H9 (cell line): Measurements from ENCODE around the gene ATG7. TPM values are rescaled to one million over a fixed set of nuclear protein-coding genes. Genes with fewer than 3 reads are reported as not detected.
A peak's percentile ranks its signal among the peaks of the same experiment; 100 is the strongest.

ENCODE experiments used
- DNase-seq: peaks from one replicate; pipeline ENCODE4 v3.0.0-alpha.2; 2017
- H2AFZ ChIP-seq: one replicate; pipeline ENCODE4 v1.6.1; 2013; ENCODE audit warnings: mild to moderate bottlenecking, low read length, control low read depth, moderate library complexity
- H2AK5ac ChIP-seq: 2 replicates; pipeline ENCODE4 v1.6.1; 2013; ENCODE audit warnings: low read length, control low read depth, mixed read lengths; ENCODE audit not compliant: insufficient read length
- H2BK120ac ChIP-seq: one replicate; pipeline ENCODE4 v1.6.1; 2013; ENCODE audit warnings: low read depth, mild to moderate bottlenecking, low read length, control low read depth, inconsistent platforms; ENCODE audit not compliant: poor library complexity, severe bottlenecking
- H2BK12ac ChIP-seq: 2 replicates; pipeline ENCODE4 v1.6.1; 2013; ENCODE audit warnings: low read length, control low read depth, mixed read lengths, low read depth; ENCODE audit not compliant: insufficient read length
- H2BK15ac ChIP-seq: 2 replicates; pipeline ENCODE4 v1.6.1; 2013; ENCODE audit warnings: low read depth, low read length, control low read depth
- H2BK20ac ChIP-seq: one replicate; pipeline ENCODE4 v1.6.1; 2013; ENCODE audit warnings: low read depth, mild to moderate bottlenecking, low read length, control low read depth, inconsistent platforms; ENCODE audit not compliant: poor library complexity, severe bottlenecking
- H2BK5ac ChIP-seq: 2 replicates; pipeline ENCODE4 v1.6.1; 2013; ENCODE audit warnings: low read length, control low read depth, mixed read lengths; ENCODE audit not compliant: insufficient read length
- H3K14ac ChIP-seq: 2 replicates; pipeline ENCODE4 v1.6.1; 2013; ENCODE audit warnings: low read length, control low read depth; ENCODE audit not compliant: insufficient read depth
- H3K18ac ChIP-seq: 2 replicates; pipeline ENCODE4 v1.6.1; 2013; ENCODE audit warnings: low read depth, mild to moderate bottlenecking, mixed read lengths, low read length, control low read depth; ENCODE audit not compliant: insufficient read length
- H3K23ac ChIP-seq: 2 replicates; pipeline ENCODE4 v1.6.1; 2013; ENCODE audit warnings: low read length, control low read depth, mixed read lengths, low read depth; ENCODE audit not compliant: insufficient read length
- H3K23me2 ChIP-seq: 2 replicates; pipeline ENCODE4 v1.6.1; 2013; ENCODE audit warnings: low read depth, mild to moderate bottlenecking, mixed read lengths, low read length, control low read depth; ENCODE audit not compliant: insufficient read length, poor library complexity, severe bottlenecking
- H3K27ac ChIP-seq: 2 replicates; pipeline ENCODE4 v1.5.1; 2013; ENCODE audit warnings: low read length, control low read depth, mixed read lengths, low read depth; ENCODE audit not compliant: insufficient read length
- H3K27me3 ChIP-seq: 2 replicates; pipeline ENCODE4 v1.6.1; 2013; ENCODE audit warnings: low read length, control low read depth, inconsistent platforms; ENCODE audit not compliant: insufficient read depth
- H3K4ac ChIP-seq: 2 replicates; pipeline ENCODE4 v1.6.1; 2013; ENCODE audit warnings: low read depth, mild to moderate bottlenecking, control low read depth, inconsistent platforms, low read length, moderate library complexity
- H3K4me1 ChIP-seq: 2 replicates; pipeline ENCODE4 v1.6.1; 2013; ENCODE audit warnings: low read length, control low read depth, inconsistent platforms; ENCODE audit not compliant: insufficient read depth
- H3K4me2 ChIP-seq: 2 replicates; pipeline ENCODE4 v1.6.1; 2013; ENCODE audit warnings: low read length, control low read depth, mixed read lengths; ENCODE audit not compliant: insufficient read length, insufficient read depth
- H3K56ac ChIP-seq: 2 replicates; pipeline ENCODE4 v1.6.1; 2013; ENCODE audit warnings: low read depth, mild to moderate bottlenecking, mixed read lengths, low read length, control low read depth; ENCODE audit not compliant: insufficient read length
- H3K79me1 ChIP-seq: 2 replicates; pipeline ENCODE4 v1.6.1; 2013; ENCODE audit warnings: low read depth, mild to moderate bottlenecking, moderate library complexity, low read length, control low read depth, inconsistent platforms; ENCODE audit not compliant: insufficient read depth, poor library complexity, severe bottlenecking
- H3K79me2 ChIP-seq: 2 replicates; pipeline ENCODE4 v1.6.1; 2013; ENCODE audit warnings: low read length, control low read depth, inconsistent platforms; ENCODE audit not compliant: insufficient read depth
- H3K9ac ChIP-seq: 2 replicates; pipeline ENCODE4 v1.6.1; 2013; ENCODE audit warnings: low read length, control low read depth, mixed read lengths; ENCODE audit not compliant: insufficient read length; ENCODE audit errors: extremely low read depth
- H3K9me3 ChIP-seq: one replicate; pipeline ENCODE4 v1.6.1; 2013; ENCODE audit warnings: low read depth, low read length, inconsistent platforms; ENCODE audit not compliant: control insufficient read depth
- H3T11ph ChIP-seq: one replicate; pipeline ENCODE4 v1.6.1; 2013; ENCODE audit warnings: mild to moderate bottlenecking, low read length, control low read depth, inconsistent platforms
- H4K20me1 ChIP-seq: one replicate; pipeline ENCODE4 v1.6.1; 2013; ENCODE audit not compliant: control insufficient read depth, insufficient read length, insufficient read depth
- H4K5ac ChIP-seq: 2 replicates; pipeline ENCODE4 v1.6.1; 2013; ENCODE audit warnings: low read depth, mild to moderate bottlenecking, mixed read lengths, low read length, control low read depth; ENCODE audit not compliant: insufficient read length
- H4K8ac ChIP-seq: replicated peaks from 2 replicates; pipeline ENCODE4 v1.6.1; 2013; ENCODE audit warnings: low read length, control low read depth, mixed read lengths, low read depth; ENCODE audit not compliant: insufficient read length
- H4K91ac ChIP-seq: 2 replicates; pipeline ENCODE4 v1.6.1; 2013; ENCODE audit warnings: low read depth, mild to moderate bottlenecking, moderate library complexity, mixed read lengths, low read length, control low read depth; ENCODE audit not compliant: insufficient read length
- H3K27ac Mint-ChIP-seq, 3 experiments: 2 replicates in 2 of 3; 3 replicates in 1 of 3; pipeline ENCODE4 v1.8.0; 2020 to 2021; ENCODE audit warnings: mixed read lengths in 3 of 3, mild to moderate bottlenecking in 1 of 3, moderate library complexity in 1 of 3
- H3K27me3 Mint-ChIP-seq: 2 replicates; pipeline ENCODE4 v1.8.0; 2021; ENCODE audit warnings: low read depth, mild to moderate bottlenecking, moderate library complexity, mixed read lengths
- H3K36me3 Mint-ChIP-seq, 3 experiments: 2 replicates in 2 of 3; 3 replicates in 1 of 3; pipeline ENCODE4 v1.8.0; 2020 to 2021; ENCODE audit warnings: low read depth in 3 of 3, mixed read lengths in 3 of 3; ENCODE audit not compliant: insufficient read depth in 1 of 3
- H3K4me1 Mint-ChIP-seq, 2 experiments: 2 replicates each; pipeline ENCODE4 v1.8.0; 2020; ENCODE audit warnings: mixed read lengths in 2 of 2
- H3K4me3 Mint-ChIP-seq, 2 experiments: 2 replicates in 1 of 2; 3 replicates in 1 of 2; pipeline ENCODE4 v1.8.0; 2020 to 2021; ENCODE audit warnings: mild to moderate bottlenecking in 2 of 2, mixed read lengths in 2 of 2, moderate library complexity in 1 of 2
- H3K9me3 Mint-ChIP-seq, 2 experiments: 2 replicates in 1 of 2; 3 replicates in 1 of 2; pipeline ENCODE4 v1.8.0; 2020; ENCODE audit warnings: mild to moderate bottlenecking in 2 of 2, mixed read lengths in 2 of 2, moderate library complexity in 1 of 2
- CTCF ChIP-seq: fragments of 200-600 bp; sonication (generic); conservative IDR thresholded peaks from 3 replicates; pipeline ENCODE4 v1.8.0; 2021; ENCODE audit warnings: antibody characterized with exemption, mild to moderate bottlenecking
- WGBS: extraction: QIAGEN DNeasy Blood & Tissue Kit; methylation state at CpG from one replicate; pipeline ENCODE4 v1.1.7; 2013; ENCODE audit warnings: missing lambda C conversion rate, low lambda C conversion rate, mixed read lengths; ENCODE audit not compliant: insufficient read length; ENCODE audit errors: extremely low coverage; 5-methylcytosine and 5-hydroxymethylcytosine counted together
- total RNA-seq: library from RNA; stranded (reverse); gene quantifications from 2 replicates; pipeline ENCODE4 v1.2.1, GENCODE V29; 2021

ATG7 gene
- total RNA-seq, 1 experiment from 2014 or later = 17.9 TPM

DNA sequence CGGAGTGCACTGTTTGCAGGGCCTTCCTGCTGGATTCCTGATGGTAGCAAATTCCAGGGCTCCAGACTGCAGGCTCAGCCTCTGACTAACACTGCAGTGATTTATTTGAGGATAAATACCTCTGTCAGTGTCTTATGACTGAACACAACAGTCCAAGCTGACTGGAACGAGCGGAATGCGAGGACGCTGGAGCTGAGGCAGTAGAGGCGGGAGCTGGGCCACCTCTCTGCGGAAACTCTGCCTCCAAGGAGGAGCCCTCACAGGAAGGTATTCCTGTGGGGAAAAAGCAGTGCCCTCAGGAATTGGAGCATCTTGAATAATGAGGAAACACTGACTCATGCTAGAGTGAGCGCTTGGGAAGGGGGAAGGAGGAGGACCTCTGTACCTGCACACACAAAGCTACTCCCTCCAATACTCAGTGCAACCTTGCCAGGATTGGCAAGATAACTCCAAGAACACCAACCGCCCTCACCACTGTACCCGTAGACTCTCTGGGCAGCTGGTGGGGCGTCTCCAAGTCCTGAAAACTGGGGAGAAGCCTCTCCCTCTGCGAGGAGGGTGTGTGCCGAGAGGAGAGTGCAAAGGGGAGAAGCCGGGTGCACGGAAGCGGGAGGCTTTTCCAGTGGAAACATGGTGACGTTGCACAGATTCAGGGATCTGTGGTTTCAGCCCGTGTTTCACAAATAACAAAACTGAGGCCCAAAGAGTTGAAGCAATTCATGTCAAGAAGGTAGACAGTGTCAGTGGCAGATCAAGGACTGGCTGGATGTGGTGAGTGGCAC lies 328.5 kb downstream of the ATG7 start:
- Histone ChIP-seq H3K56ac (no peak overlapping the region), H4K5ac (no peak overlapping the region), H3K4ac (no peak overlapping the region), H3K23ac (no peak overlapping the region), H2BK5ac (no peak overlapping the region), H4K91ac (no peak overlapping the region), H4K8ac (no peak overlapping the region), H4K20me1 (no peaks in the 10 kb centered on the region), H3K18ac (no peak overlapping the region), H2BK120ac (no peak overlapping the region), H2BK12ac (no peak overlapping the region), H3K4me2 (no peak overlapping the region), H3K27me3 (no peaks in the 10 kb centered on the region), H3K79me1 (no peaks in the 10 kb centered on the region), H3K23me2 (no peaks in the 10 kb centered on the region), H3K27ac (peak overlapping the region; percentile 9), H3K9me3 (no peaks in the 10 kb centered on the region), H3K79me2 (peaks cover 13% of the 10 kb centered on the region; the same call in 1 of the 2 replicates), H2AFZ (no peak overlapping the region), H2BK15ac (no peak overlapping the region), H3K4me1 (peaks cover 13% of the 10 kb centered on the region; the same call in 1 of the 2 replicates), H3T11ph (no peak overlapping the region), H2AK5ac (no peak overlapping the region), H3K9ac (no peak overlapping the region), H2BK20ac (no peak overlapping the region), H3K14ac (0 out of 2 replicates have a peak overlapping the region, but pooled peaks have one; percentile 14)
- H3K36me3 Mint-ChIP-seq = peaks cover 29 to 42% (median 39%) of the 10 kb centered on the region in 3 experiments
- no CpG with 5 or more reads among the region's 18 CpGs for WGBS
- H3K27me3 Mint-ChIP-seq = no peaks in the 10 kb centered on the region
- TF ChIP-seq CTCF = no peak
- peaks cover 0 to 7% of the 10 kb centered on the region in 2 experiments; a peak in 2 of 5 replicates for H3K9me3 Mint-ChIP-seq
- H3K4me3 Mint-ChIP-seq = peak overlapping the region in 1 of 2 experiments; percentile 24; a peak in 3 of 5 replicates
- H3K27ac Mint-ChIP-seq = peak overlapping the region; percentile 12 to 86 (median 80)
- H3K4me1 Mint-ChIP-seq = peaks cover 52 to 56% of the 10 kb centered on the region in 2 experiments
- DNase-seq = peak; percentile 81
